HCT116 (cell line): ENCODE results near the gene BTBD16. TPM values are rescaled to one million over a fixed set of nuclear protein-coding genes. Genes with fewer than 3 reads are reported as not detected.

Source experiments
- ATAC-seq: fragments of 200-7000 bp; cut with Tn5 transposase; 2 replicates; pipeline ENCODE4 v1.9.1; 2020; ENCODE audit warnings: mild to moderate bottlenecking, moderate library complexity
- BruUV-seq: library from RNA; stranded (reverse); fragments of 400-500 nt; replicated peaks from 2 replicates; lab custom pipeline; 2021; lab: Mats Ljungman, UMichigan
- CTCF ChIA-PET: fragments of 300-600 bp; sonication (Branson Sonifier 250); formaldehyde crosslinking; loops from one replicate; lab custom pipeline; 2021; ENCODE audit warnings: antibody characterized with exemption; lab: Charles Lee
- POLR2A ChIA-PET: fragments of 300-600, 350-600 bp; sonication (Branson Sonifier 250); formaldehyde crosslinking; loops from one replicate; lab custom pipeline; 2021; ENCODE audit warnings: antibody characterized with exemption; lab: Charles Lee
- RAD21 ChIA-PET, 2 experiments: fragments of 300-600 bp; sonication (Branson Sonifier 250); formaldehyde crosslinking; loops; one replicate each; lab custom pipeline; 2023; ENCODE audit warnings: low total read pairs in 2 of 2; ENCODE audit not compliant: uncharacterized antibody in 2 of 2, unreplicated experiment in 2 of 2, low non-redundant PET in 1 of 2; lab: Charles Lee
- DNase-seq: peaks from one replicate; pipeline ENCODE4 v3.0.0-alpha.2; 2010; ENCODE audit warnings: low read depth, low spot score
- H2AFZ ChIP-seq: fragments of 200-600 bp; shearing (Covaris generic), sonication (generic); 2 replicates; pipeline ENCODE4 v1.6.1; 2017; ENCODE audit warnings: low read depth, mixed run types, mixed read lengths, antibody characterized with exemption, low read length; ENCODE audit not compliant: poor library complexity, severe bottlenecking
- H3K27ac ChIP-seq: 2 replicates; pipeline ENCODE4 v1.5.1; 2012; ENCODE audit warnings: low read depth, low read length
- H3K27me3 ChIP-seq: fragments of 200-600 bp; sonication (generic); 2 replicates; pipeline ENCODE4 v1.6.1; 2016; ENCODE audit warnings: mixed run types, low read length, mixed read lengths; ENCODE audit not compliant: insufficient read depth
- H3K36me3 ChIP-seq, 2 experiments: fragments of 200-500 bp in 1 of 2; fragments of 200-600 bp in 1 of 2; sonication (Bioruptor generic) in 1 of 2; sonication (generic) in 1 of 2; 2 replicates each; pipeline versions ENCODE4 v1.5.1 to v1.6.1; 2014 to 2016; ENCODE audit warnings: low read length in 2 of 2, inconsistent platforms in 1 of 2, mixed read lengths in 1 of 2, mixed run types in 1 of 2; ENCODE audit not compliant: insufficient read depth in 2 of 2, control insufficient read depth in 1 of 2
- H3K4me1 ChIP-seq, 2 experiments: fragments of 200-600 bp in 1 of 2; sonication (generic) in 1 of 2; 2 replicates each; pipeline versions ENCODE4 v1.5.1 to v1.6.1; 2012 to 2017; ENCODE audit warnings: low read length in 2 of 2, inconsistent platforms in 1 of 2, mild to moderate bottlenecking in 1 of 2, mixed read lengths in 1 of 2, mixed run types in 1 of 2, moderate library complexity in 1 of 2; ENCODE audit not compliant: insufficient read depth in 2 of 2, control insufficient read depth in 1 of 2
- H3K4me2 ChIP-seq: fragments of 200-600 bp; sonication (generic); 2 replicates; pipeline ENCODE4 v1.6.1; 2017; ENCODE audit warnings: mixed run types, low read length, mixed read lengths
- H3K4me3 ChIP-seq, 2 experiments: fragments of 200-600 bp in 1 of 2; sonication (generic) in 1 of 2; replicated peaks in 1 of 2; 2 replicates each; pipeline ENCODE4 v1.5.1; 2011 to 2016; ENCODE audit warnings: low read length in 2 of 2, control low read depth in 1 of 2, low read depth in 1 of 2, mild to moderate bottlenecking in 1 of 2, mixed read lengths in 1 of 2, mixed run types in 1 of 2
- H3K79me2 ChIP-seq: fragments of 200-600 bp; sonication (generic); 2 replicates; pipeline ENCODE4 v1.6.1; 2017; ENCODE audit warnings: mild to moderate bottlenecking, mixed run types, low read length, moderate library complexity, mixed read lengths; ENCODE audit not compliant: insufficient read depth
- H3K9ac ChIP-seq: fragments of 200-600 bp; sonication (generic); 2 replicates; pipeline ENCODE4 v1.6.1; 2016; ENCODE audit warnings: low read length, mixed read lengths
- H3K9me2 ChIP-seq: fragments of 200-600 bp; sonication (generic), shearing (Covaris generic); 2 replicates; pipeline ENCODE4 v1.6.1; 2017; ENCODE audit warnings: mixed run types, mild to moderate bottlenecking, moderate library complexity; ENCODE audit not compliant: insufficient read depth
- H3K9me3 ChIP-seq, 2 experiments: fragments of 200-500 bp in 1 of 2; fragments of 200-600 bp in 1 of 2; sonication (Bioruptor generic) in 1 of 2; sonication (generic) in 1 of 2; 2 replicates each; pipeline ENCODE4 v1.6.1; 2014 to 2017; ENCODE audit warnings: low read length in 2 of 2, mixed read lengths in 2 of 2, inconsistent platforms in 1 of 2, low read depth in 1 of 2, mild to moderate bottlenecking in 1 of 2, mixed run types in 1 of 2, moderate library complexity in 1 of 2; ENCODE audit not compliant: control insufficient read depth in 1 of 2, insufficient read depth in 1 of 2
- H4K20me1 ChIP-seq: fragments of 200-600 bp; sonication (generic), shearing (Covaris generic); 2 replicates; pipeline ENCODE4 v1.6.1; 2017; ENCODE audit warnings: mixed run types, mild to moderate bottlenecking, moderate library complexity; ENCODE audit not compliant: insufficient read depth
- ATF3 ChIP-seq: IDR thresholded peaks from 2 replicates; pipeline ENCODE4 v1.6.1; 2012
- CBX3 ChIP-seq: IDR thresholded peaks from 2 replicates; pipeline ENCODE4 v1.6.1; 2012; ENCODE audit warnings: low read depth
- CEBPB ChIP-seq: IDR thresholded peaks from 2 replicates; pipeline ENCODE4 v1.6.1; 2012; ENCODE audit warnings: low read depth
- EGR1 ChIP-seq: IDR thresholded peaks from 2 replicates; pipeline ENCODE4 v1.6.1; 2012; ENCODE audit warnings: low read depth
- ELF1 ChIP-seq: IDR thresholded peaks from 2 replicates; pipeline ENCODE4 v1.6.1; 2012; ENCODE audit warnings: low read depth, borderline replicate concordance
- EZH2 ChIP-seq: fragments of 200-600 bp; sonication (generic); IDR thresholded peaks from 2 replicates; pipeline ENCODE4 v1.6.1; 2017; ENCODE audit warnings: antibody characterized with exemption, mixed run types
- EZH2phosphoT487 ChIP-seq: fragments of 200-600 bp; IDR thresholded peaks from 2 replicates; pipeline ENCODE4 v1.6.1; 2018; ENCODE audit warnings: antibody characterized with exemption, borderline replicate concordance
- FOSL1 ChIP-seq: IDR thresholded peaks from 2 replicates; pipeline ENCODE4 v1.6.1; 2012; ENCODE audit warnings: low read depth
- JUND ChIP-seq: IDR thresholded peaks from 2 replicates; pipeline ENCODE4 v1.6.1; 2012
- MAX ChIP-seq: IDR thresholded peaks from 2 replicates; pipeline ENCODE4 v1.6.1; 2012
- POLR2A ChIP-seq: IDR thresholded peaks from 2 replicates; pipeline ENCODE4 v1.7.0; 2011; ENCODE audit warnings: borderline replicate concordance; ENCODE audit not compliant: insufficient read depth, insufficient read length; ENCODE audit errors: extremely low read depth
- POLR2AphosphoS5 ChIP-seq: IDR thresholded peaks from 2 replicates; pipeline ENCODE4 v1.6.1; 2011; ENCODE audit warnings: mild to moderate bottlenecking, low read depth, low read length, moderate library complexity
- SIN3A ChIP-seq: IDR thresholded peaks from 2 replicates; pipeline ENCODE4 v1.6.1; 2012; ENCODE audit warnings: low read depth
- SP1 ChIP-seq: IDR thresholded peaks from 2 replicates; pipeline ENCODE4 v1.6.1; 2012; ENCODE audit warnings: low read depth
- SRF ChIP-seq: IDR thresholded peaks from 2 replicates; pipeline ENCODE4 v1.6.1; 2012; ENCODE audit warnings: low read depth
- YY1 ChIP-seq: IDR thresholded peaks from 2 replicates; pipeline ENCODE4 v1.6.1; 2011; ENCODE audit warnings: low read length, low read depth, moderate library complexity, mild to moderate bottlenecking; ENCODE audit not compliant: insufficient replicate concordance; ENCODE audit errors: extremely low read depth
- ZFX ChIP-seq: fragments of 450-650 bp; IDR thresholded peaks from 2 replicates; pipeline ENCODE4 v1.6.1; 2017
- ZNF274 ChIP-seq: fragments of 200-500 bp; sonication (Bioruptor generic); IDR thresholded peaks from 2 replicates; pipeline ENCODE4 v1.6.1; 2014; ENCODE audit warnings: mild to moderate bottlenecking, low read depth, low read length, inconsistent platforms
- intact Hi-C: fragments of 100-400 bp; cut with micrococcal nuclease; formaldehyde crosslinking; loops from 2 replicates; pipeline ENCODE4 v1.10.0; 2022
- total RNA-seq: library from RNA; stranded (reverse); gene quantifications from one replicate; pipeline ENCODE4 v1.2.1, GENCODE V29; 2021; ENCODE audit not compliant: unreplicated experiment

BTBD16 gene
- total RNA-seq, 1 experiment from 2014 or later, result 0.27 TPM

GRCh38 chr10:122281751-122282150 lies 10.7 kb downstream of the BTBD16 start:
- no peak overlapping the region for H2AFZ ChIP-seq
- no peaks in the 10 kb centered on the region for H3K27me3 ChIP-seq
- no peaks in the 10 kb centered on the region for H3K9me3 ChIP-seq
- no peaks in the 10 kb centered on the region for H3K79me2 ChIP-seq
- H3K9ac ChIP-seq, result no peak overlapping the region
- no peak for DNase-seq
- H3K4me1 ChIP-seq, result peaks cover under 1 to 15% of the 10 kb centered on the region in 2 experiments; a peak in 3 of 4 replicates
- H3K4me3 ChIP-seq, result no peak overlapping the region
- CTCF ChIA-PET, result interaction anchor here (1.3 kb wide), 1 partner anchor 154 kb away, joined by 4 read pairs; no protein-coding TSS in a partner anchor
- intact Hi-C loops, result no loop called here
- TF ChIP-seq CBX3 (no peak), SP1 (no peak), EGR1 (no peak), ATF3 (no peak), ZNF274 (no peak), POLR2A (no peak), EZH2phosphoT487 (no peak), ELF1 (no peak), JUND (no peak), CEBPB (no peak), YY1 (no peak), MAX (no peak), ZFX (no peak), EZH2 (no peak), POLR2AphosphoS5 (no peak), SIN3A (no peak), FOSL1 (no peak), SRF (no peak)
- TF ChIP-seq, all 23 proteins: peak for 0
- Histone ChIP-seq H3K9me2 (no peaks in the 10 kb centered on the region), H3K36me3 (no peaks in the 10 kb centered on the region), H3K27ac (no peak overlapping the region), H4K20me1 (no peaks in the 10 kb centered on the region), H3K4me2 (no peak overlapping the region)
- ChIA-PET POLR2A (no interaction called here), RAD21 (no interaction called here)
- ATAC-seq, result no peak
- BruUV-seq, result no TSS peak
